Measurements from ENCODE around the gene CREBRF. TPM values are rescaled to one million over a fixed set of nuclear protein-coding genes. Genes with fewer than 3 reads are reported as not detected.

Gene CREBRF
- total RNA-seq, 2 experiments from 2014 or later, result 12.1 to 12.5 TPM

DNA sequence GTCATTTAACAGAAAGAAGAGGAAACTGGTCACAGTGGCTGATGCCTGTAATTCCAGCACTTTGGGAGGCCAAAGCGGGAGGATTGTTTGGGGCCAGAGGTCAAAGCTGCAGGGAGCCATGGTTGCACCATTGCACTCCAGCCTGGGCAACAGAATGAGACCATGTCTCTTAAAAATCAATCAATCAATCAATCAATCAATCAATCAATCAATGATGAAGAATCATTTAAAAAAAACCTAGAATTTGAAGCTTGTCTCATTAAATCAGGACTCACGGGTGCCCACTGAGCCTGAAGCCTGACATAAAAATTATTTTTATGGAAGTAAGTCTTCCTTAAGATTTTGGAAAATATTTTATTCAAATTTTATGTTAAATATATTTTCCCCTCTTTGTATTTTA lies 132.1 kb downstream of the CREBRF start:
- no TSS peak for BruUV-seq (replicated peaks)
- intact Hi-C loops (cut with micrococcal nuclease; ENCODE audit: unreplicated experiment), result loop anchor here (5.0 kb wide), 1 partner anchor 476 kb away; no protein-coding TSS in a partner anchor

More for the DNA sequence above, 132.1 kb downstream of the CREBRF start:
- no peak for DNase-seq (ENCODE audit: low spot score)
- Histone ChIP-seq H3K4me2 (ENCODE audit: low read length) (no peak overlapping the region), H3K4me3 (ENCODE audit: low read depth, low read length, poor library complexity, severe bottlenecking) (no peak overlapping the region), H3K9me2 (ENCODE audit: insufficient read depth, low read length) (no peaks in the 10 kb centered on the region), H3K79me2 (ENCODE audit: insufficient read depth, low read depth, low read length) (no peaks in the 10 kb centered on the region), H3K4me1 (ENCODE audit: insufficient read depth, low read length, poor library complexity, severe bottlenecking) (no peaks in the 10 kb centered on the region), H3K9me3 (ENCODE audit: low read length) (no peaks in the 10 kb centered on the region), H2AFZ (ENCODE audit: low read length) (no peak overlapping the region), H4K20me1 (ENCODE audit: insufficient read depth, low read length) (no peaks in the 10 kb centered on the region), H3K27ac (ENCODE audit: low read depth, low read length, poor library complexity, severe bottlenecking) (no peak overlapping the region), H3K36me3 (ENCODE audit: insufficient read depth, low read length) (no peaks in the 10 kb centered on the region)
- ChIA-PET CTCF (ENCODE audit: unreplicated experiment) (no interaction called here), POLR2A (no interaction called here)
- TF ChIP-seq, protein P1, sequence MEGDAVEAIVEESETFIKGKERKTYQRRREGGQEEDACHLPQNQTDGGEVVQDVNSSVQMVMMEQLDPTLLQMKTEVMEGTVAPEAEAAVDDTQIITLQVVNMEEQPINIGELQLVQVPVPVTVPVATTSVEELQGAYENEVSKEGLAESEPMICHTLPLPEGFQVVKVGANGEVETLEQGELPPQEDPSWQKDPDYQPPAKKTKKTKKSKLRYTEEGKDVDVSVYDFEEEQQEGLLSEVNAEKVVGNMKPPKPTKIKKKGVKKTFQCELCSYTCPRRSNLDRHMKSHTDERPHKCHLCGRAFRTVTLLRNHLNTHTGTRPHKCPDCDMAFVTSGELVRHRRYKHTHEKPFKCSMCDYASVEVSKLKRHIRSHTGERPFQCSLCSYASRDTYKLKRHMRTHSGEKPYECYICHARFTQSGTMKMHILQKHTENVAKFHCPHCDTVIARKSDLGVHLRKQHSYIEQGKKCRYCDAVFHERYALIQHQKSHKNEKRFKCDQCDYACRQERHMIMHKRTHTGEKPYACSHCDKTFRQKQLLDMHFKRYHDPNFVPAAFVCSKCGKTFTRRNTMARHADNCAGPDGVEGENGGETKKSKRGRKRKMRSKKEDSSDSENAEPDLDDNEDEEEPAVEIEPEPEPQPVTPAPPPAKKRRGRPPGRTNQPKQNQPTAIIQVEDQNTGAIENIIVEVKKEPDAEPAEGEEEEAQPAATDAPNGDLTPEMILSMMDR (conservative IDR thresholded peaks at IDR 0.05; ENCODE audit: low read length), result no peak
- no peak for TF ChIP-seq EZH2phosphoT487 (IDR thresholded peaks at IDR 0.05; ENCODE audit: borderline replicate concordance, low read depth, low read length)

Small RNAs within 50 kb of the gene (small RNA-seq; reads per million reads assigned to genes)
- gene RF00019 (not detected), gene SNORA74B (20.1 reads per million, percentile 97 among the genes with 10 or more reads in this experiment)

Other genes with a start within 250 kb of the CREBRF start
- gene ERGIC1, start 222.1 kb upstream of the CREBRF start, total RNA-seq (2014; rRNA removed; shearing (Covaris generic)), result 101 and 125 TPM in 2 replicates
- gene ERGIC1, start 222.1 kb upstream of the CREBRF start, total RNA-seq (2022), result 178 and 201 TPM in 2 replicates
- gene RPL26L1, start 96.9 kb upstream of the CREBRF start, total RNA-seq (2014; rRNA removed; shearing (Covaris generic)), result 34.5 and 45.0 TPM in 2 replicates
- 48.4 and 63.1 TPM in 2 replicates for gene RPL26L1, start 96.9 kb upstream of the CREBRF start, total RNA-seq (2022)
- 26.9 and 39.9 TPM in 2 replicates for gene ATP6V0E1, start 72.6 kb upstream of the CREBRF start, total RNA-seq (2014; rRNA removed; shearing (Covaris generic))
- gene ATP6V0E1, start 72.6 kb upstream of the CREBRF start, total RNA-seq (2022), result 41.9 and 59.4 TPM in 2 replicates
- gene BNIP1, start 88.2 kb downstream of the CREBRF start, total RNA-seq (2014; rRNA removed; shearing (Covaris generic)), result 15.2 and 23.1 TPM in 2 replicates
- 16.8 and 17.9 TPM in 2 replicates for gene BNIP1, start 88.2 kb downstream of the CREBRF start, total RNA-seq (2022)
- gene NKX2-5, start 178.9 kb downstream of the CREBRF start, total RNA-seq (2014; rRNA removed; shearing (Covaris generic)), result not detected in 2 replicates
- not detected in 2 replicates for gene NKX2-5, start 178.9 kb downstream of the CREBRF start, total RNA-seq (2022)